HepG2 (cell line): ENCODE measurements around the gene OR1F1. TPM values are rescaled to one million over a fixed set of nuclear protein-coding genes. Genes with fewer than 3 reads are reported as not detected.

Source experiments
- ATF1 ChIP-seq: IDR thresholded peaks from 2 replicates; pipeline ENCODE4 v1.6.1; 2016; ENCODE audit warnings: mild to moderate bottlenecking, control low read depth
- CHD4 ChIP-seq: fragments of 200-600 bp; sonication (generic); IDR thresholded peaks from 2 replicates; pipeline ENCODE4 v1.7.0; 2017; ENCODE audit warnings: mild to moderate bottlenecking, low read length, borderline replicate concordance
- HHEX ChIP-seq: IDR thresholded peaks from 2 replicates; pipeline ENCODE4 v1.6.1; 2016; ENCODE audit warnings: control low read depth
- NCOA5 ChIP-seq: sonication (generic); formaldehyde crosslinking; IDR thresholded peaks from 2 replicates; pipeline ENCODE4 v1.4.0; 2020; ENCODE audit warnings: missing genetic modification reagents
- NR1H2 ChIP-seq: sonication (generic); formaldehyde crosslinking; IDR thresholded peaks from 2 replicates; pipeline ENCODE4 v1.8.1; 2022; ENCODE audit warnings: low read depth, missing genetic modification reagents, borderline replicate concordance
- PITX1 ChIP-seq: sonication (generic); formaldehyde crosslinking; IDR thresholded peaks from 2 replicates; pipeline ENCODE4 v1.5.1; 2020; ENCODE audit warnings: mild to moderate bottlenecking, missing genetic modification reagents
- RFXAP ChIP-seq: sonication (generic); formaldehyde crosslinking; IDR thresholded peaks from 2 replicates; pipeline ENCODE4 v1.4.0; 2020; ENCODE audit warnings: missing genetic modification reagents, borderline replicate concordance
- SMAD3 ChIP-seq: sonication (generic); formaldehyde crosslinking; IDR thresholded peaks from 2 replicates; pipeline ENCODE4 v1.4.0; 2020; ENCODE audit warnings: missing genetic modification reagents
- ZMYM4 ChIP-seq: sonication (generic); formaldehyde crosslinking; IDR thresholded peaks from 2 replicates; pipeline ENCODE4 v1.8.1; 2023; ENCODE audit warnings: mild to moderate bottlenecking, missing genetic modification reagents
- ZNF138 ChIP-seq: sonication (generic); formaldehyde crosslinking; IDR thresholded peaks from 2 replicates; pipeline ENCODE4 v1.5.0; 2020; ENCODE audit warnings: mild to moderate bottlenecking, low read depth, missing genetic modification reagents
- ZNF558 ChIP-seq: sonication (generic); formaldehyde crosslinking; IDR thresholded peaks from 2 replicates; pipeline ENCODE4 v1.9.0; 2022; ENCODE audit warnings: mild to moderate bottlenecking, missing genetic modification reagents, borderline replicate concordance
- ZNF713 ChIP-seq: sonication (generic); formaldehyde crosslinking; IDR thresholded peaks from 2 replicates; pipeline ENCODE4 v1.4.0; 2020; ENCODE audit warnings: mild to moderate bottlenecking, missing genetic modification reagents
- ZNF83 ChIP-seq: sonication (generic); formaldehyde crosslinking; IDR thresholded peaks from 2 replicates; pipeline ENCODE4 v1.4.0; 2020; ENCODE audit warnings: missing genetic modification reagents, mild to moderate bottlenecking, borderline replicate concordance
- ZNF891 ChIP-seq: sonication (generic); formaldehyde crosslinking; IDR thresholded peaks from 2 replicates; pipeline ENCODE4 v1.5.0; 2020; ENCODE audit warnings: mild to moderate bottlenecking, missing genetic modification reagents
- ZSCAN22 ChIP-seq: sonication (generic); formaldehyde crosslinking; IDR thresholded peaks from 2 replicates; pipeline ENCODE4 v1.4.0; 2020; ENCODE audit warnings: mild to moderate bottlenecking, missing genetic modification reagents
- polyA plus RNA-seq, 8 experiments: library from polyadenylated mRNA; depleted of rRNA in 3 of 8; stranded (reverse) in 7 of 8; unstranded in 1 of 8; fragments of >200 nt; fragmentation: Illumina TruSeq in 4 of 8; extraction: Trizol in 4 of 8; gene quantifications; 2 replicates each; pipeline versions ENCODE4 v1.2.1 to v1.2.3, GENCODE V29; 2011 to 2016; ENCODE audit warnings: low read depth in 4 of 8, missing spikeins in 1 of 8, mixed read lengths in 1 of 8; ENCODE audit not compliant: insufficient read depth in 1 of 8
- total RNA-seq, 5 experiments: library from RNA; depleted of rRNA; stranded (reverse); fragments of >200 nt; fragmentation: Illumina TruSeq; extraction: Trizol; gene quantifications; 2 replicates each; pipeline ENCODE4 v1.2.3, GENCODE V29; 2016; ENCODE audit warnings: low read depth in 1 of 5
- TF ChIP-seq, protein P1 (sequence below): sonication (generic); formaldehyde crosslinking; IDR thresholded peaks from 2 replicates; pipeline ENCODE4 v1.4.0; 2020; ENCODE audit warnings: missing genetic modification reagents, borderline replicate concordance
- TF ChIP-seq, protein P2 (sequence below): sonication (generic); formaldehyde crosslinking; IDR thresholded peaks from 2 replicates; pipeline ENCODE4 v1.5.1; 2020; ENCODE audit warnings: mild to moderate bottlenecking, moderate library complexity, missing genetic modification reagents
- TF ChIP-seq, protein P3 (sequence below): sonication (generic); formaldehyde crosslinking; IDR thresholded peaks from 2 replicates; pipeline ENCODE4 v1.4.0; 2020; ENCODE audit warnings: mild to moderate bottlenecking, low read depth, missing genetic modification reagents
- TF ChIP-seq, protein P4 (sequence below): sonication (generic); formaldehyde crosslinking; IDR thresholded peaks from 2 replicates; pipeline ENCODE4 v1.5.0; 2020; ENCODE audit warnings: mild to moderate bottlenecking, missing genetic modification reagents, moderate library complexity
- TF ChIP-seq, protein P5 (sequence below): sonication (generic); formaldehyde crosslinking; IDR thresholded peaks from 2 replicates; pipeline ENCODE4 v1.5.0; 2020; ENCODE audit warnings: mild to moderate bottlenecking, low read depth, missing genetic modification reagents, borderline replicate concordance

OR1F1 gene
- total and polyA plus RNA-seq, 2 of the 13 experiments (the other 11 are each of a cell fraction or from before 2014, with no cell fraction given), result 0.90 TPM; not detected in 1

DNA sequence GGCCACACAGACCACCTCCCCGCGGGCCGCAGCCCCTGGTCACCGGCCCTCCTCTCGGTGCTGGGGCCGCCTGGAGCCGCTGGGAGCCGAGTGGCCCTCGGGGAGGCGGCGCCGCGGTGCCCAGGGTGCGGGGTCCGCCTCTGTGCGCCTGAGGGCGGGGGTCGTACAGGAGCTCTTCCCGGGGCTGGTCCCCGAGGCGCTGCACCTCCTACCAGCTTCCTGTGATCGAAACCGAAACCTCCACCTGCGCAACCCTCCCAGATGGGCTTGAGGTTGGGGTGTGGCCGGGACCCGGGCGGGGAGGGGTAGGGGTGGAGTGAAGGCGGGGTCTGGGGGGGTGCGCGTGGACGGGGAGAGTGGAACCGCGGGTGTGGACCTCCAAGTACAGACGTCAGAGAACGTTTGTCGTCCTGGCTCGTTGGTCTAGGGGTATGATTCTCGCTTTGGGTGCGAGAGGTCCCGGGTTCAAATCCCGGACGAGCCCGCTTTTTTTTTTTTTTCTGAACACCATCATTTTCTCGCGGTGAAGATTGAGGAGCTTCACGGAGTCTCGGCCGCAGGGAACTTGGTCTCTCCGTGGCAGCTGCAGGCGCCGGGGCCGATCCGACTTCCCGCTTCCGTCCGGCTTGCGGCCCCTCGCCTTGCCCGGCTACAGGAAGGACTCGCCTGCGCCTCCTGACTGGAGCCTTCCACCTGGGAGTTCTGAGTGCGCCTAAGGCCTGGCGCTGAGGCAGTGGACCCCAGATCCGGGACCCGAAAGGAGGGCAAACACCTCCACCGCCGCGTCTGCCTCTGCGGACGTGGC is 29.3 kb upstream of the OR1F1 start (continued):
- no peak for TF ChIP-seq NR1H2 (CRISPR knock-in tag)
- TF ChIP-seq, protein P1, sequence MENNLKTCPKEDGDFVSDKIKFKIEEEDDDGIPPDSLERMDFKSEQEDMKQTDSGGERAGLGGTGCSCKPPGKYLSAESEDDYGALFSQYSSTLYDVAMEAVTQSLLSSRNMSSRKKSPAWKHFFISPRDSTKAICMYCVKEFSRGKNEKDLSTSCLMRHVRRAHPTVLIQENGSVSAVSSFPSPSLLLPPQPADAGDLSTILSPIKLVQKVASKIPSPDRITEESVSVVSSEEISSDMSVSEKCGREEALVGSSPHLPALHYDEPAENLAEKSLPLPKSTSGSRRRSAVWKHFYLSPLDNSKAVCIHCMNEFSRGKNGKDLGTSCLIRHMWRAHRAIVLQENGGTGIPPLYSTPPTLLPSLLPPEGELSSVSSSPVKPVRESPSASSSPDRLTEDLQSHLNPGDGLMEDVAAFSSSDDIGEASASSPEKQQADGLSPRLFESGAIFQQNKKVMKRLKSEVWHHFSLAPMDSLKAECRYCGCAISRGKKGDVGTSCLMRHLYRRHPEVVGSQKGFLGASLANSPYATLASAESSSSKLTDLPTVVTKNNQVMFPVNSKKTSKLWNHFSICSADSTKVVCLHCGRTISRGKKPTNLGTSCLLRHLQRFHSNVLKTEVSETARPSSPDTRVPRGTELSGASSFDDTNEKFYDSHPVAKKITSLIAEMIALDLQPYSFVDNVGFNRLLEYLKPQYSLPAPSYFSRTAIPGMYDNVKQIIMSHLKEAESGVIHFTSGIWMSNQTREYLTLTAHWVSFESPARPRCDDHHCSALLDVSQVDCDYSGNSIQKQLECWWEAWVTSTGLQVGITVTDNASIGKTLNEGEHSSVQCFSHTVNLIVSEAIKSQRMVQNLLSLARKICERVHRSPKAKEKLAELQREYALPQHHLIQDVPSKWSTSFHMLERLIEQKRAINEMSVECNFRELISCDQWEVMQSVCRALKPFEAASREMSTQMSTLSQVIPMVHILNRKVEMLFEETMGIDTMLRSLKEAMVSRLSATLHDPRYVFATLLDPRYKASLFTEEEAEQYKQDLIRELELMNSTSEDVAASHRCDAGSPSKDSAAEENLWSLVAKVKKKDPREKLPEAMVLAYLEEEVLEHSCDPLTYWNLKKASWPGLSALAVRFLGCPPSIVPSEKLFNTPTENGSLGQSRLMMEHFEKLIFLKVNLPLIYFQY (CRISPR knock-in tag), result no peak
- TF ChIP-seq, protein P2, sequence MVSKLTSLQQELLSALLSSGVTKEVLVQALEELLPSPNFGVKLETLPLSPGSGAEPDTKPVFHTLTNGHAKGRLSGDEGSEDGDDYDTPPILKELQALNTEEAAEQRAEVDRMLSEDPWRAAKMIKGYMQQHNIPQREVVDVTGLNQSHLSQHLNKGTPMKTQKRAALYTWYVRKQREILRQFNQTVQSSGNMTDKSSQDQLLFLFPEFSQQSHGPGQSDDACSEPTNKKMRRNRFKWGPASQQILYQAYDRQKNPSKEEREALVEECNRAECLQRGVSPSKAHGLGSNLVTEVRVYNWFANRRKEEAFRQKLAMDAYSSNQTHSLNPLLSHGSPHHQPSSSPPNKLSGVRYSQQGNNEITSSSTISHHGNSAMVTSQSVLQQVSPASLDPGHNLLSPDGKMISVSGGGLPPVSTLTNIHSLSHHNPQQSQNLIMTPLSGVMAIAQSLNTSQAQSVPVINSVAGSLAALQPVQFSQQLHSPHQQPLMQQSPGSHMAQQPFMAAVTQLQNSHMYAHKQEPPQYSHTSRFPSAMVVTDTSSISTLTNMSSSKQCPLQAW (CRISPR knock-in tag), result 0 out of 2 replicates have a peak, but pooled peaks have one; percentile 45
- TF ChIP-seq RFXAP (CRISPR knock-in tag), result no peak
- TF ChIP-seq, protein P3, sequence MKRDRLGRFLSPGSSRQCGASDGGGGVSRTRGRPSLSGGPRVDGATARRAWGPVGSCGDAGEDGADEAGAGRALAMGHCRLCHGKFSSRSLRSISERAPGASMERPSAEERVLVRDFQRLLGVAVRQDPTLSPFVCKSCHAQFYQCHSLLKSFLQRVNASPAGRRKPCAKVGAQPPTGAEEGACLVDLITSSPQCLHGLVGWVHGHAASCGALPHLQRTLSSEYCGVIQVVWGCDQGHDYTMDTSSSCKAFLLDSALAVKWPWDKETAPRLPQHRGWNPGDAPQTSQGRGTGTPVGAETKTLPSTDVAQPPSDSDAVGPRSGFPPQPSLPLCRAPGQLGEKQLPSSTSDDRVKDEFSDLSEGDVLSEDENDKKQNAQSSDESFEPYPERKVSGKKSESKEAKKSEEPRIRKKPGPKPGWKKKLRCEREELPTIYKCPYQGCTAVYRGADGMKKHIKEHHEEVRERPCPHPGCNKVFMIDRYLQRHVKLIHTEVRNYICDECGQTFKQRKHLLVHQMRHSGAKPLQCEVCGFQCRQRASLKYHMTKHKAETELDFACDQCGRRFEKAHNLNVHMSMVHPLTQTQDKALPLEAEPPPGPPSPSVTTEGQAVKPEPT (CRISPR knock-in tag), result no peak
- TF ChIP-seq CHD4, result no peak
- TF ChIP-seq ZMYM4, result 0 out of 2 replicates have a peak, but pooled peaks have one; percentile 10
- TF ChIP-seq ZNF83 (CRISPR knock-in tag), result no peak
- no peak for TF ChIP-seq ZNF558 (CRISPR knock-in tag)
- no peak for TF ChIP-seq SMAD3
- no peak for TF ChIP-seq ZSCAN22 (CRISPR knock-in tag)
- no peak for TF ChIP-seq NCOA5 (CRISPR knock-in tag)
- peak; percentile 53; the same call in 1 of the 2 replicates for TF ChIP-seq PITX1 (CRISPR knock-in tag)
- TF ChIP-seq, protein P4, sequence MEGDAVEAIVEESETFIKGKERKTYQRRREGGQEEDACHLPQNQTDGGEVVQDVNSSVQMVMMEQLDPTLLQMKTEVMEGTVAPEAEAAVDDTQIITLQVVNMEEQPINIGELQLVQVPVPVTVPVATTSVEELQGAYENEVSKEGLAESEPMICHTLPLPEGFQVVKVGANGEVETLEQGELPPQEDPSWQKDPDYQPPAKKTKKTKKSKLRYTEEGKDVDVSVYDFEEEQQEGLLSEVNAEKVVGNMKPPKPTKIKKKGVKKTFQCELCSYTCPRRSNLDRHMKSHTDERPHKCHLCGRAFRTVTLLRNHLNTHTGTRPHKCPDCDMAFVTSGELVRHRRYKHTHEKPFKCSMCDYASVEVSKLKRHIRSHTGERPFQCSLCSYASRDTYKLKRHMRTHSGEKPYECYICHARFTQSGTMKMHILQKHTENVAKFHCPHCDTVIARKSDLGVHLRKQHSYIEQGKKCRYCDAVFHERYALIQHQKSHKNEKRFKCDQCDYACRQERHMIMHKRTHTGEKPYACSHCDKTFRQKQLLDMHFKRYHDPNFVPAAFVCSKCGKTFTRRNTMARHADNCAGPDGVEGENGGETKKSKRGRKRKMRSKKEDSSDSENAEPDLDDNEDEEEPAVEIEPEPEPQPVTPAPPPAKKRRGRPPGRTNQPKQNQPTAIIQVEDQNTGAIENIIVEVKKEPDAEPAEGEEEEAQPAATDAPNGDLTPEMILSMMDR (CRISPR knock-in tag), result 0 out of 2 replicates have a peak, but pooled peaks have one; percentile 15
- no peak for TF ChIP-seq ZNF138 (CRISPR knock-in tag)
- TF ChIP-seq, protein P5, sequence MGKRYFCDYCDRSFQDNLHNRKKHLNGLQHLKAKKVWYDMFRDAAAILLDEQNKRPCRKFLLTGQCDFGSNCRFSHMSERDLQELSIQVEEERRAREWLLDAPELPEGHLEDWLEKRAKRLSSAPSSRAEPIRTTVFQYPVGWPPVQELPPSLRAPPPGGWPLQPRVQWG (CRISPR knock-in tag), result no peak
- TF ChIP-seq ZNF891 (CRISPR knock-in tag), result no peak
- peak; percentile 32; the same call in 1 of the 2 replicates for TF ChIP-seq ATF1 (CRISPR knock-in tag)
- TF ChIP-seq ZNF713 (CRISPR knock-in tag), result no peak
- TF ChIP-seq HHEX (CRISPR knock-in tag), result no peak
